BJ (cell line): ENCODE data around the gene INPP4A. TPM values are rescaled to one million over a fixed set of nuclear protein-coding genes. Genes with fewer than 3 reads are reported as not detected.

ENCODE experiments used
- CTCF ChIA-PET: fragments of 350-600 bp; formaldehyde crosslinking; extraction: SDS; loops from one replicate; lab custom pipeline; 2021; ENCODE audit warnings: antibody characterized with exemption, inconsistent platforms; lab: Yijun Ruan, JAX
- POLR2A ChIA-PET: fragments of 300-600 bp; sonication (Branson Sonifier 250); formaldehyde crosslinking; extraction: SDS; loops from one replicate; lab custom pipeline; 2021; ENCODE audit warnings: antibody characterized with exemption; lab: Charles Lee
- DNase-seq: peaks from one replicate; pipeline ENCODE4 v3.0.0-alpha.2; 2011; ENCODE audit warnings: low read depth
- H3K27me3 ChIP-seq: 2 replicates; pipeline ENCODE4 v1.6.0; 2011; ENCODE audit warnings: low read length; ENCODE audit not compliant: control insufficient read depth, insufficient read depth
- H3K36me3 ChIP-seq: 2 replicates; pipeline ENCODE4 v1.5.1; 2011; ENCODE audit warnings: low read length; ENCODE audit not compliant: control insufficient read depth, insufficient read depth
- H3K4me3 ChIP-seq: 2 replicates; pipeline ENCODE4 v1.5.1; 2011; ENCODE audit warnings: low read depth, mild to moderate bottlenecking, control low read depth, low read length
- polyA plus RNA-seq: library from polyadenylated mRNA; depleted of rRNA; stranded (reverse); fragments of >200 nt; gene quantifications from 2 replicates; pipeline ENCODE4 v1.2.3, GENCODE V29; 2011
- TF ChIP-seq, protein P1 (sequence below): IDR thresholded peaks from 2 replicates; pipeline ENCODE4 v1.5.1; 2011; ENCODE audit warnings: low read depth, mild to moderate bottlenecking, control low read depth, inconsistent platforms, low read length, moderate library complexity; ENCODE audit not compliant: insufficient read depth

Gene INPP4A
- polyA plus RNA-seq, 1 experiment = 21.0 TPM

DNA sequence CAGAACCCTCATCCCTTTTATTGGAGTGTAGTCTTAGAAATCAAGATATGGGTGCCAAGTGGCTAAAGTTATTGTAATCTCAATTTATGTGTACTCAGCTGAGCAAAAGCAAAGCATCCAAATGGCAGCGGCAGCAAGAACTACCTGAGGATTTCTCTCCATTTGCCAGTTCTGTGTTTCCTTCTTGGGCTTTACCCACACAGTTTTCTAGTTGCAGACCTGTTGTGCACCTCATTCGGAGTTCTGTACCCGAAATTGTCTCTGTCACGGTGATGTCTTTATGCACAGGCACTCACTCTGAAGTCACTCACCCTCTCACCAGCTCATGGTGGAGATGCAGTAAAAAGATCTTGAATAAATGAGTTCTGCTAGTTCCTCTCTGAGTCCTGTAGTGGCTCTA is 43.6 kb downstream of the INPP4A start:
- POLR2A ChIA-PET = no interaction called here
- Histone ChIP-seq H3K36me3 (no peaks in the 10 kb centered on the region), H3K27me3 (no peaks in the 10 kb centered on the region), H3K4me3 (no peak overlapping the region)
- TF ChIP-seq, protein P1, sequence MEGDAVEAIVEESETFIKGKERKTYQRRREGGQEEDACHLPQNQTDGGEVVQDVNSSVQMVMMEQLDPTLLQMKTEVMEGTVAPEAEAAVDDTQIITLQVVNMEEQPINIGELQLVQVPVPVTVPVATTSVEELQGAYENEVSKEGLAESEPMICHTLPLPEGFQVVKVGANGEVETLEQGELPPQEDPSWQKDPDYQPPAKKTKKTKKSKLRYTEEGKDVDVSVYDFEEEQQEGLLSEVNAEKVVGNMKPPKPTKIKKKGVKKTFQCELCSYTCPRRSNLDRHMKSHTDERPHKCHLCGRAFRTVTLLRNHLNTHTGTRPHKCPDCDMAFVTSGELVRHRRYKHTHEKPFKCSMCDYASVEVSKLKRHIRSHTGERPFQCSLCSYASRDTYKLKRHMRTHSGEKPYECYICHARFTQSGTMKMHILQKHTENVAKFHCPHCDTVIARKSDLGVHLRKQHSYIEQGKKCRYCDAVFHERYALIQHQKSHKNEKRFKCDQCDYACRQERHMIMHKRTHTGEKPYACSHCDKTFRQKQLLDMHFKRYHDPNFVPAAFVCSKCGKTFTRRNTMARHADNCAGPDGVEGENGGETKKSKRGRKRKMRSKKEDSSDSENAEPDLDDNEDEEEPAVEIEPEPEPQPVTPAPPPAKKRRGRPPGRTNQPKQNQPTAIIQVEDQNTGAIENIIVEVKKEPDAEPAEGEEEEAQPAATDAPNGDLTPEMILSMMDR = no peak
- CTCF ChIA-PET = interaction anchor here (0.7 to 2.4 kb wide), 7 partner anchors 8 to 72 kb away, joined by 3 to 9 read pairs (median 3); no protein-coding TSS in a partner anchor
- no peak for DNase-seq

DNA sequence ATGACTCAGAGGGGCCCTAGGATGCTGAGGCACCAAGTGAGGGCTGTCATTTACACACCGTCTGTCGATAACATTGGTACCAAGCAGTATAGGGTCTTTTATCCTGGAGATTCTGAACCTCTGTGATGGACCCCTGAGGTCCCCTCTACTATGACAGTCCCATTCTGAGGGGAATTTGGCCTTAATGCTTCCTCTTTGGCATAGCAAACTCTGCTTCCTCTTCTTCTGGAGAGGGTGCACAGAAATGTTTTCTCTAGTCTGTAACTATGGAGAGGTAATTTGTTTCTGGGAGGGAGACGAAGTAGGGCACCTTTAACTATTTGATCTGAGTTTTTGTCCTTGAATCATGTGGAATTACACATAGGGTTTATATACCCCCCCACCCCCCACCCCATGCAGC is 44.8 kb downstream of the INPP4A start:
- POLR2A ChIA-PET = no interaction called here
- Histone ChIP-seq H3K27me3 (no peaks in the 10 kb centered on the region), H3K36me3 (no peaks in the 10 kb centered on the region), H3K4me3 (no peak overlapping the region)
- DNase-seq = no peak
- CTCF ChIA-PET = interaction anchor here (0.6 to 1.4 kb wide), 2 partner anchors 10 to 21 kb away, joined by 3 to 4 read pairs; no protein-coding TSS in a partner anchor
- TF ChIP-seq, protein P1 = no peak

DNA sequence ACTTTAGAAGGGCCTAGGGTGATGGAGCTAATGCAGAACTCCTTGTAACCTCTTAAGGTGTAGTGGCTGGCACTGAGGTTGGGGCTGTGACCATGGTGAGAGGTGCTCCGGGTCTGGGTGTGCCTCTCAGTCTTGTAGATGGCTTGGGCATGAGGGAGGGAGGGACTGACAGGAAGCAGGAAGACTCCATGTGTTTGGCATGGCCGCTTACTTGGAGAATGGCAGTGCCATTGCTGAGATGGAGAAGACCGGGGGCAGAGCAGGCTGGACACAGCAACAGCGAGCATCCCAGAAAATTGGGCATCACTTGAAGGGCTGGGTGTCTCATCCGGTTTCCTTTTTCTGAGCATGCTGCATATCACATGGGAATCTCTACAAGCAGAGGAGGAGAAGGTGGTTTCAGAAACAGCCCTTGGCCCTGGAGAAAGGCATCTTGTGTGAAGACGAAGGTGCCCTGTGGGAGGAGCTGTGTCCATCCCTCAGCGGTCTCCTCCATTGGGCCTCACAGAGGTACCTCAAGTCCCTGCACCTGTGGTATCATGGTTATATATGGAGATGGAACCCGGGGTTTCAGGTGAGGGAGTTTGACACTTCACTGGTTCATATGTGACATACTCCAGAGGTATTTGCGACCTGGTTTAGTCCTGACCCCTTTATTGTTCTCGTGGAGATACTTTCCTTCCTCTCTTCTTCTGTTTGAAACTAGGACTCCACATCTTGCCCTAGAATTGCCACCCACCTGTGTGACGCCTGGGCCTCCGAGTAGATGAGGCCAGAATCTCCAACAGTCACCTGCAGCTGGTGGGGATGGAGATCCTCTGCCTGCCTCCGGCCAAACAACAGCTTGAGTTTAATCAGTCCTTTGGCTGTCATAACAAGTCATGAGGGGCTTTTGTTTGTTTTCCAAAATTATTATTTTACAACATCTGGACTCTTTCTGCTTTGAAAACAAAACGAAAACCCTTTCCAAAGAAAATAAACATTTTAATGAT is 45.6 kb downstream of the INPP4A start:
- POLR2A ChIA-PET = no interaction called here
- CTCF ChIA-PET = interaction anchor here (0.8 to 1.1 kb wide), 2 partner anchors 11 to 13 kb away, joined by 3 read pairs; no protein-coding TSS in a partner anchor
- TF ChIP-seq, protein P1 = no peak
- no peak for DNase-seq
- Histone ChIP-seq H3K36me3 (no peaks in the 10 kb centered on the region), H3K4me3 (no peak overlapping the region), H3K27me3 (no peaks in the 10 kb centered on the region)

DNA sequence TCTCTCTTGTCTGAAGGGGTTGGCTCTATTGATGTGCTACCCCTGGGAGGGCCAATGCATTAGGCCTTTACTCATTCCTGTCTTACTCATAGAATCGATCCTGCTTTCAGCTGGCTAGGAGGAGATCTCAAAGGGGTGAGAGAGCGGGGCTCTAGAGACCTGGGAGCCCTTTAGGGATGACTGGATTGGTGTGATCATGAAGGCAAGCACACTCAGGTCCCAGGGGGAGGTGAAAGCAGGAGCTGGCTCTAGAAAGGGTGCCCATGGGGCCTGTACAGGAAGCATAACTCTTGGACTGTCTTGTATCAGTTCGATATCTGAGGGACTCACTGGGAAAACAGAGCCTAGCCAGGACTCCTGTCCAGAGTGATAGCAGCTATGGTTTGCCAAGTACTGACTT is 47.8 kb downstream of the INPP4A start:
- H3K27me3 ChIP-seq = no peaks in the 10 kb centered on the region
- H3K4me3 ChIP-seq = no peak overlapping the region
- no peak for DNase-seq
- no peaks in the 10 kb centered on the region for H3K36me3 ChIP-seq
- TF ChIP-seq, protein P1 = no peak
- CTCF ChIA-PET = interaction anchor here (0.6 to 1.2 kb wide), 2 partner anchors 15 to 361 kb away, joined by 4 read pairs; no protein-coding TSS in a partner anchor
- POLR2A ChIA-PET = no interaction called here

DNA sequence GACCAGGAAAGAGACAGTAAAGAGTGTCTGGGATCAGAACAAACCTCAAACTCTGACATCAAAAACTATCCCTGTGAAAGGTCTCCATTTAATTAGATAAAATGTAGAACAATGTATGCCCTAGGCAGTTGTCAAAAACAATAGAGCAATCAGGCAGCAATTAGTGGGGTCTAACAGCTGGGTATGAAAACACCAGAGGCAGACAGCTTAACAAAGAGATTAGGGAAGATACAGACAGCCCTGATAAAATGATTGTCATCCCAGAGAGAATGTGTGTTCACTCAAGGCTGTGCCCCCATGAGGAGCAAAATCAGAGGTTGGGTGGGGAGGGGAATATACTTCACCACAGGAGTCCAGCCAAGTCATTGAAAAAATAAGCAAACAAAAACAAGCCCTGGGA is 50.0 kb downstream of the INPP4A start:
- DNase-seq = no peak
- ChIA-PET CTCF (interaction anchor here (1.0 kb wide), 1 partner anchor 13 kb away, joined by 3 read pairs; no protein-coding TSS in a partner anchor), POLR2A (no interaction called here)
- H3K4me3 ChIP-seq = no peak overlapping the region
- H3K27me3 ChIP-seq = no peaks in the 10 kb centered on the region
- no peaks in the 10 kb centered on the region for H3K36me3 ChIP-seq
- TF ChIP-seq, protein P1 = no peak
